IPS-NIHi7 (cell line): ENCODE data around the gene ANKRD55.
"Not testable (repeated sequence)": the region's sequence is repeated elsewhere in the genome, so short reads cannot be mapped to it uniquely, and the experiment has no call there.

Source experiments
- DNase-seq: peaks from one replicate; pipeline ENCODE4 v3.0.0; 2012; ENCODE audit warnings: mixed read lengths; ENCODE audit errors: extremely low spot score

Gene ANKRD55

DNA sequence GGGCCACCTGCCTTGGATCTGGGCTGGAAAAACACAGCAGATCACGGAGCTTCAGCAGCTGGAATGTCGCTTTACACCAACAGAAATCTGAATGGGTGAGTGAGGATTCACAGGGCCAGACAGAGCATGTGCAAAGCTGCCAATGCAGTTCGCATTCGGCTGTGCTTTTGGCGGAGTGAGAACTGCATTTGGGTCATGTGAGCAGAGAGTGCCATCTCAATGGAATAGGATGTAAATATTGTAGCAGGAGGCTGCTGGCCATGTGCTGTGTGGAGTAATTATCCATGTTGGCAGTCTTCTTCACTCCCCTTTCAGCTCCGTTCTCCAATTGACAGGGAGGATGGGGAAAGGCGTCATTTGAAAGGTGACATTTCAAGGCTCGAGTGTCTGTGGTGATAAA lies at the start of gene ANKRD55:
TSS of gene ANKRD55 (minus strand) at position 101 of the 400 bp plus-strand sequence. CDS start 417 bp downstream, outside the sequence.
- no peak for DNase-seq

DNA sequence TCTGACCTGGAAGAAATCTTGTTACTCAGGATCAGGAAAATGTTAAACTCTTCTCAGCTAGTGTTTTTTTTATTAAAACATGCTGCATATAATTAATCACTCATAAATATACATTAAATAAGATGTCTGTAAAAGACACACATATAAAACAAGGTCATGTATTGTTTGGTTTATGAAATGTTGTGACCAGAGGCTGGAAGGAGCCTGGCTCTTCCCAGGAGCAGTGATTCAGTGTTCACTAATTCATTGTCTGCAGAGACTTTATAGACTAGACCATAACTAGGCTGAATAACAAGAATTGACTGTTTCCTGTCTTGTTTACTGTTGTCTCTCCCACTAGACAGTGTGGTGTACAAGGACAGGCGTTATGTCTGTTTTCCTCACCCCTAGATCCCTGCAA lies 49.1 kb upstream of the ANKRD55 start:
- no peak for DNase-seq

DNA sequence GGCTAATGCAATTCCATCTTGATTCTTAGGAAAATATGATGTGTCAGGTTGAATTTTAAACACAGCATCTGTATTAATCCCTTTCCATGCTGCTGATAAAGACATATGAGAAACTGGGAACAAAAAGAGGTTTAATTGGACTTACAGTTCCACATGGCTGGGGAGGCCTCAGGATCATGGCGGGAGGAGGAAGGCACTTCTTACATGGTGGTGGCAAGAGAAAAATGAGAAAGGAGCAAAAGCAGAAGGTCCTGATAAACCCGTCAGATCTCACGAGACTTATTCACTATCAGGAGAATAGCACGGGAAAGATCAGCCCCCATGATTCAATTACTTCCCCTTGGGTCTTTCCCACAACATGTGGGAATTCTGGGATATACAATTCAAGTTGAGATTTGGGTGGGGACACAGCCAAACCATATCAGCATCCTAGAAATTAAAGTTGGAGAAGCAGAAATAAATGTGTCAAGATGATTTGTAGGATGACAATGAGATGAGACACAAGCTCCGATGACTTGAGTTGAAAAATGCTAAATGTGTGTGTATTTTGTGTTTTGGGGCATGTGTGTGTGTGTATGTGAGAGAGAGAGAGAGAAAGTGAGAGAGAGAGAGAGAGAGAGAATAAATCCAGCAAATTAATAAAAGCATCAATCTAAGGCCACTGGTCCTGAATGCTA lies 48.5 kb upstream of the ANKRD55 start:
- DNase-seq, result no peak

DNA sequence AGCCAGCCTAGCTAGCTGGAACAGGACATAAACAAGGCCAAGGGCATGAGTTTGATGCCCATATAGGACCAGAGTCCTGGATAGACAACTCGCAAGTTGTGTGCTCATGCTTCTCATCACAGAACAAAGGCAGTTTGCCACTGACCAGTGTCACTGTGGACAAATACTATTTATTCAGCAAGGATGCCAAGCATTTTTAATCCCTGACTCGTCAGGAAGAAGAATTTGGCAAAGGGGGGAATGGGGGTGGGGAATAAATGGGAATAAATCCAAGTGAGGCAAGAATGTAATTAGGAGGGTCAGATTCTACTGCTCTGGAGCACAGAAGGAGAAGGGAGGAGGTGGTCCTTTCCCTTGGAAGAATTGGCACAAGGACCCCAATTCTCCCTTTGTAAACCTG lies 46.8 kb upstream of the ANKRD55 start:
- DNase-seq, result no peak

DNA sequence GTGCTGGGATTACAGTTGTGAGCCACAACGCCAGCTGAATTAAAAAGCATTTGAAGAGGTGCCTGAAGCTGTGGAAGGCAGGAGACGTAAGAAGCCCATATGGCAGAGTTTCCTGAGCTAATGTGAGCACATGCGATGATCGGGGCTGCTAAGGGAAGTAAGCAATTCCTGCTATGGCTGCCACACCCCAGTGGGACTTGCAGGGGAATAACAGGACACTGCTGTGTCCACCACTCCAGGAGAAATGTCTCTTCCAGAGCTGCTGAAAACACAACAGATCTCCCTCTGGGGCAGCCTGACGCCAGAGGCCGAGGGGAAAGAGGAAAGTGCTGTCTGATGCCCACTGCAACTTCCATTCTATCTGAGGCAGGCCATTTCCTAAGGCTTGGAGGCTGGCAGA lies 46.2 kb upstream of the ANKRD55 start:
- DNase-seq, result no peak

DNA sequence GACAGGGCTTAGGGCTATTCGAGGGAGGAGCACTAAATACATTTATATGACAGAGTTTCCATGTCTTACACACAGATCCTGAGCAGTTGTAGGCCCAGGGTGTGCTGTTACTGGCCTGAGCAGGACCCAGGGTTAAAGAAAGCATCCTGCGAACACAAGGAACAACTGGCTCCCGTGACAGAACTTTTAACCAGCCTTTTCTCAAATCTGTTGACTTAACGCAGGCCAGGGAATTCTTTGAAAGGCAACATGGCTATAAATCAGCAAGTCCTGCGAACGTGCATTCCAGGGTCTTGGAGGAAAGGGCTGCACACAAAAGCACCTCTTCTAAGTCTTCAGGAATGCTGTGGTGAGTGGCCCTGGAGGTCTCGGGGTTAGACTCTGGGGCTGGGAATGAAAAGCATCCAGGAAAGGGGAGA lies 45.2 kb upstream of the ANKRD55 start:
- no peak for DNase-seq

DNA sequence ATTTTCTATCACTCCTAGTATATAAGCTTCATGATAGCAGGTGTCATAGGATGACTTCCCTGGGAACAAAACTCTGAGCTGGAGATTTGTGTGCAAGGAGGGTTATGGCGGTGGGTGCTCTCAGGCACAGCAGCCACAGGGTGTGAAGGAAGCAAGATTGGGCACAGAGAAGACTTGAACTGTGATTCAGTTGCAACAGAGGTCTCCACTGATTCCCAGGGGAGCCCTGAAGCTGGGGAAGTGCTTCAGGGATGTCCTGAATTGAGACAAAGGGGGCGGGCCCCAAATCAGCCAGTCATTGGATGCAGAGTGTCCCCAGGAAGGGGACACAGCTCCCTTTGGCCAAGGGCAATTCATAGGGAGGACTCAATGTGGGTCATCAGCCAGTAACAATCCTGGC lies 44.4 kb upstream of the ANKRD55 start:
- DNase-seq, result no peak

DNA sequence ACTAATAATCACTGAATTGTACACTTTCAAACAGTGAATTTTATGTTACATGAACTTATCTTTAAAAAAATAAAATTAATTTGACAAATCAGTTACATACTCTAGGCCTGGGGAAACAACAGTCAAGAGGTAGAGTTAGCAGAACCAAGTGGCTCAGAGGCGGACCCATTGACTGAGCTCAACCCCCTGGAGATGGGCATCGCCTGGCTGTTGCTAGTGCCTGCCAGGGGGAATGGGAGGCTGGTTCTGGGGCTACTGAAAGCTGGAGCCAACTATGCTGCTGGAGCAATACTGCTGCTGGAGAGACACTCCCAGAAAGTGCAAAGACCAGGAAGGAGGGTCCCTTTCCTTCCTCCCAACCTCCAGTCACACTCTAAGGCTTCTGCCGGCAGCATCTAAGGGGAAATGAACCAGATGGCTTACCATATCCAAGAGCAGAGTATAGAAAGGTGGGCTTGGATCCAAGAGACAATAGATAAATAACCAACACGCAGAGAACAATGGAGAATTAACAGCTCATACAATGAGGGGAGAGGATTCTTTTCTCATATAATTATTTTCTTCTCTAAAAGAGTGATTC lies 40.3 kb upstream of the ANKRD55 start:
- no peak for DNase-seq

DNA sequence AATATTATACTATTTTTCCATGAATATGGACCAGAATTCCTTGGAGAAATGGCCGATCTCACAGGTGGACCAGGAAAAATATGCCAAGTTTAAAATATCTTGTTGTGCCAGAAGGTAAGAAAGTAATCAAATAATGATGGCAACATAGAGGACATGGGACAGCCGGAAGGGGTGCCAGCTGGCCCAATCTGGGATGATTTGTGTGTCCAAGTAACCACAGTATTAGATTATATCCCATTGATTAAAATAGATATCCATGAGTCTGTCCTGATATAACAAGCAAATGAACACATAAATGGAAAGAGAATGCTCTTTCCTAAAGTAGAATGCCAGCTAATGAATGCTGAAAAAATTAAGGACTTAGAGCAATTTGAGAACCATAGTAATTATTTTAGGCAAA lies 39.6 kb upstream of the ANKRD55 start:
- DNase-seq, result no peak

DNA sequence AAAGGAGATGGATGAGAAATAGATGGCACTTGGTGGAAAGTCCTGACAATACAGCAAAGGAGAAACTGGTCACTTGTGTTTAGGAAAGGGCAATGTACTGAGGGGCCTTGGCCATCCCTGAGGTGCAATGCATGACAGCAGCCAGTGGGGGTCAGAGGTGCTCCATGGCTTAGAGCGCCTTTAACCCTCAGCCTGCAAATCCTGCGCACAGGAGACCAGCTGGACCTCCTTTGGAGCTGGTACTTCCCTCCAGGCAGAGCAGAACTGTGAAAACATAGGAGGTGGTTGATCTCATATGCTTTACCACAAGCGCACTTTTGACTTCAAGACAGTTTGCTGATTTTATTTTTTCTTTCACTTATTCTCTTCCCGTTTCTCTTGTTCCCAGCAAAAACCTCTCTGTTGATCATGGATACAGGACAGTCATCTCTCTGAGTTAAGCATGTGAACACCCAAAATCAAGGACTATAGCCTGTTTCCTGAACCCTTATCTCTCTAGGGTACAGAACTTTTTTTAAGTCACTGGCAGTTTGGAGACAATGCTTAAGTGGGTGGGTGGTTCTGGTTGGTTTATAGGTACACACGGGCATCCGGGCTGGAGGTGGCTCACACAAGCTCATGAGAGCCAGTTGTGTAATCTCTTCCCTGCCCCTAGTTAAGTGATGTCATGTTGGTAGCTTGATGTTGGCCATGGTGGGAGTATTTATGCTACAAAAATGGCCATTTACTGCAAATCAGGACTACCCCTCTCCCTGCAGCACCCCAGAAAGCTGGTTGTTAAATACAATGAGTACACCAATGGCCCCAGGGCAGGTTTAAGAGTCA lies 37.6 kb upstream of the ANKRD55 start:
- DNase-seq, result peak; percentile 85

DNA sequence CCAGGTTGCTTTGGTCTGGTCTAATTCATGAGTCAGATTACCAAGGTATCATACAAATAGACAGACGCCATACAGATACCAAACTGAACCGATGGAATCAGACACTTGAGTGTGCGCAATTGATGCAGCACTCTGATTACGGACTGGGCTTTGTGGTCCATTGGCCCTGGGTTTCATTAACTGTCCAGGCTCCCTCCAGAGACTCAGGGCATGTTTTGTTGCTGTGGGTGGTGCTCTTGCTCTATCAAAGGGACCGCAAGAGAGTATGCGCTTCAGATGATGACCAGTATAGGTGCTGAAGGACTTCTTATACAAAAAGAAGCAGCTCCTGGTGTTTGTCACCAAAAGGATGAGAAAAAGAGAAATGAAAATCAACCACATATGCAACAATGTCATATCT lies 36.9 kb upstream of the ANKRD55 start:
- DNase-seq, result no peak

DNA sequence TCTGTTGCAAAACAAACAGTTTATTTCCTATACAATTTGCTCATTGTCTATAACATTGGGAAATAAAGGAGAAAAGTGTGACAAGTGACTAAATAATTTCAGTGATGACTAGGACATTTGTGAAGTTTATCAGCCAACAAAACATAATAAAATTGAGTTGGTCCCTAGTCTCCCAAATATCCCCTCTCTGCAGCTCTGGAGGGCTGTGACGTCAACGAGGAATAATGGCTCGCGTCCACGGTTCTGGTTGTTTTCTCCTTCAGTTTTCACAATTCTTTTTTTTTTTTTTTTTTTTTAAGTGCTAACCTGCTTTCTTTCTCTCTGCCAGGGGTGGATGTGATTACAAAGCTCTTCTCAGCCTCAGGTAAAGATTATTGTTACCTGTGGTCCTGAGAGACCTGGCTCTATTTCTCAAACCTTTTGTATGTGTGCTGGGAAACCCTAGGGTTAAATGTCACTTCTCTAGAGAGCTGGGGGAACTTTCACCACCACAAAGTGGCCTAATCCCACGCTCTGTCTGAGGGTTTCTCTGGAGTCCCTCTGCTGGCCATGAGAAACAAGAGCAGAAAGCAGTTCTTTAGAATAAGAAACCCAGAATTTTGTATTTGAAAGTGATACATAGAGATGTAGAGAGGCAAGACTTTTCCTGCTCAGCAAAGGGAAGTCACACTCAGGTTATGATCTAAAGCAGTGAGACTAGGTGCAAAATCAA lies 36.2 kb upstream of the ANKRD55 start:
- DNase-seq, result peak; percentile 43

DNA sequence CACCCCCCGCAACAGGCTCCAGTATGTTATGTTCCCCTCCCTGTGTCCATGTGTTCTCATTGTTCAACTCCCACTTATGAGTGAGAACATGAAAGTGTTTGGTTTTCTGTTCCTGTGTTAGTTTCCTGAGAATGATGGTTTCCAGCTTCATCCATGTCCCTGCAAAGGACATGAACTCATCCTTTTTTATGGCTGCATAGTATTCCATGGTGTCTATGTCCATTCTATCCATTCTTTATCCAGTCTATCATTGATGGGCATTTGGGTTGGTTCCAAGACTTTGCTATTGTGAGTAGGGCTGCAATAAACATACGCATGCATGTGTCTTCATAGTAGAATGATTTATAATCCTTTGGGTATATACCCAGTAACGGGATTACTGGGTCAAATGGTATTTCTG lies 35.6 kb upstream of the ANKRD55 start:
- not testable (repeated sequence) for DNase-seq

DNA sequence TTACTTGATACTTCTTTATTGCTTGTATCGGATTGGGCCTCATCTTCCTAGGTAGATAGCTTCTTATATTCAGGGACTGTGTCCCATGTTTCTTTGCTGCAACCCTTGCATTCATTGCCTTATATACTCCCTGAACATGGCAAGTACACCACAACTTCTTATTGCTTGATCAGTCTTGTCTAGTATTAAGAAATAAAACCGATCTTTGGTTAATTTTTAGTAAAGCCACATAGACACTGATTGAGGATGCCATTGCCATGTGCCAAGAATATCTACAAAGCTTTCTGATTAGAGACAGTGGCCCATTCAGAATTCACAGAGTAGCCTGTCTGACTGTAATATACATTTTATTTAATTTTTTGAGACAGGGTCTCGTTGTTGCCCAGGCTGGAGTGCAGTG lies 34.7 kb upstream of the ANKRD55 start:
- no peak for DNase-seq

DNA sequence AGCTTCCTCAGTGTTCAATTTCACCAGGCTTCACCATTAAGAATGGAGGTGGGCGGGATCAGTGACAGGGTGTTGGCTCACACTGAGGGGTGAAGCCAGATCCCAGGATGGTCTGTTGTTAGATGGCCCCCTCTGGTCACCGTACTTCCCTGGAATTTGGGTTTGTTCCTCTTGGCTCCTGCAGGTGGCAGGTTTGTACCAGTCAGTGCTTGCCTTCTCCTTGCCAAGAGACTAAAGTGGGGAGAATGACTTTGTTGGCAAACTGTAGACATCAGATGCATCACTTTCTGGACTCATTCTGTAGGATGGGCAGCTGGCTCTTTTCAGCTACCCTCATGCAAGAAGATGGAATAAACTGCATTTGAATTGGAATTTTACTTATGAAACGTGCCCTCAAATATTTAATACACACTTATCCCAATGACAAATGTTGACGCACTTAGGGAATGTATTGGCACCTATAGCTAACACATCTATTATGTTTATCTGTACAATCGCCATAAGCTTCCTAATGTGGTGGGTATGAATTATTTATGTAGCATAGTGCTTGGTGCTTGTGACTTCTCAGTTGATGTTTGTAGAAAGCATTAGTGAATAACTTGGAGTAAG lies 31.4 kb upstream of the ANKRD55 start:
- peak; percentile 83 for DNase-seq

DNA sequence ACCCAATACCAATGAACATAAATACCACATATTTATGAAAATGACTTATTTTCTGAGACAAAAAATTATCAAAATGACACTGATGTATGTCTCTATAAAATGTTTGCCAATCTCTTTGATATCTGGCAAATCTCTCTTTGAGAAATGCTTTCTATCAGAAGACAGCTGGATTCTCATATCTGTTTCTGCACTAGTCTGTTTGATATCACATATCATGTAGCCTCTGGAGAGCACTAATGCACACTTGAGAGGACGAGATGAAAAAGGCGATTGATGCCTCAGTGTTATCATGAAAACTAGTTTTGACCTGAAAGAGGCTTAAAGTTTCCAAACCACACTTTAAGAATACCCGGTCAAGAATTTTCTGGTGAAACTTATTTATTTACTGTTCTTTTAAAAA lies 29.1 kb upstream of the ANKRD55 start:
- DNase-seq, result no peak

DNA sequence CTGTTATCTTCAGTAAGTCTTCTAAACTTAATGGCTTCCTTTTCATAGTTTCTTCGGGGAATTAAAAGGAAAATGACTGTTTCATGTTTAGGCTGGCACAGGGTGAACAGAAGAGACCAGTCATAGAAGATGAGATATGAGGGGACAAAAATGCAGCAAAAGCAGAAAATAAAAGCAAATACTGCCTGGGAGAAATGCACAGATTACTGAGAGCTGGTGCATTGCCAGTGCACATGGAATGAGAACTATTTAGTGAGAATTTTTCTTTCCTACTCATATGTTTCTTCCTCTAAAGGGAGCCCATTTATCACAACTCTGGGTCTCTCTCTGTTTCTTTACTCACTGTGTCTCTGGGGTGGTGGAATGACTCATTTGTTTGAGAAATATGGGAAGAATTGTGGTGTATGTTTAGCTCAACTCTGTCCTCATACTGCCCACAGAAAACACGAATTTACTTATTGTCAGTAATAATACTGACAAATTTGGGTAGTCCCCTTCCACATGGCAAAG lies 25.9 kb upstream of the ANKRD55 start:
- no peak for DNase-seq

DNA sequence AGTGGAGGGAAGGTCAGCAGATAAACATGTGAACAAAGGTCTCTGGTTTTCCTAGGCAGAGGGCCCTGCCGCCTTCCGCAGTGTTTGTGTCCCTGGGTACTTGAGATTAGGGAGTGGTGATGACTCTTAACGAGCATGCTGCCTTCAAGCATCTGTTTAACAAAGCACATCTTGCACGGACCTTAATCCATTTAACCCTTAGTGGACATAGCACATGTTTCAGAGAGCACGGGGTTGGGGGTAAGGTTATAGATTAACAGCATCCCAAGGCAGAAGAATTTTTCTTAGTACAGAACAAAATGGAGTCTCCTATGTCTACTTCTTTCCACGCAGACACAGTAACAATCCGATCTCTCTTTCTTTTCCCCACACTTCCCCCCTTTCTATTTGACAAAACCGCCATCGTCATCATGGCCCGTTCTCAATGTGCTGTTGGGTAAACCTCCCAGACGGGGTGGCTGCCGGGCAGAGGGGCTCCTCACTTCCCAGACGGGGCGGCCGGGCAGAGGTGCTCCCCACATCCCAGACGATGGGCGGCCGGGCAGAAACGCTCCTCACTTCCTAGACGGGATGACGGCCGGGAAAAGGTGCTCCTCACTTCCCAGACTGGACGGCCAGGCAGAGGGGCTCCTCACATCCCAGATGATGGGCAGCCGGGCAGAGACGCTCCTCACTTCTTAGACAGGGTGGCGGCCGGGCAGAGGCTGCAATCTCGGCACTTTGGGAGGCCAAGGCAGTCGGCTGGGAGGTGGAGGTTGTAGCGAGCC lies 24.8 kb upstream of the ANKRD55 start:
- not testable (repeated sequence) for DNase-seq

DNA sequence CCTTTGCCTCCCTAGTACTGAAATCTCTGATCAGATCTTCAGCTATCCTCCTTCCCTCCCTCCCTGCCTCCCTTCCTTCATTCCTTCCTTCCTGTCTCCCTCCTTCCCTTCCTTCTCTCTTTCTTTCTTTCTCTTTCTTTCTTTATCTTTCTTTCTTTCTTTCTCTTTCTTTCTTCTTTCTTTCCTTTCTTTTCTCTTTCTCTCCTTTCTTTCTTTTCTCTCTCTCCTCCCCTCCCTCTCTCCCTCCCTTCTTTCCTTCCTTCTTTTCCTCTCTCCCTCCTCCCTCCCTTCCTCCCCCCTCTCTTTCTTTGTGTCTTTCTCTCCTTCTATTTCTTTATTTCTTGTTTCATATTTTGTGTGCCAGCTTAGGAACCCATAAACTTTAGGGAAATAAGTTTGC lies 23.9 kb upstream of the ANKRD55 start:
- DNase-seq, result no peak

DNA sequence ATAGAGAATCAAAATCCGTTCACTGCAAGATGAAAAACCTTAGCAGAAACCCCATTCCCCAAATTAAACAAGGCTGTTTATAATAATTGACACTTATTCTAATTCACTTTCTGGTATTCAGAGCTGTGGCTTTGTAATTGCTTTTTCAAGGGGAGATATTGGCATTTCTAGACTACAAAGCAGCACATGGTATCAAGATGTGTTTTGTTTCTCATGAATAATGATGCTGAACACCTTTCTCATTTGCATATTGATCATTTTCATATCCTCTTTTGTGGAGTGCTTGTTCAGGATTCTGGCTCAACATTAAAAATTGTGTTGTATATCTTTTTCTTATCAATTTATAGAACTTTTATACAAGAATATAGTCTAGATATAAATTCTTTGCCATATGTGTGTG lies 22.4 kb upstream of the ANKRD55 start:
- DNase-seq, result no peak

DNA sequence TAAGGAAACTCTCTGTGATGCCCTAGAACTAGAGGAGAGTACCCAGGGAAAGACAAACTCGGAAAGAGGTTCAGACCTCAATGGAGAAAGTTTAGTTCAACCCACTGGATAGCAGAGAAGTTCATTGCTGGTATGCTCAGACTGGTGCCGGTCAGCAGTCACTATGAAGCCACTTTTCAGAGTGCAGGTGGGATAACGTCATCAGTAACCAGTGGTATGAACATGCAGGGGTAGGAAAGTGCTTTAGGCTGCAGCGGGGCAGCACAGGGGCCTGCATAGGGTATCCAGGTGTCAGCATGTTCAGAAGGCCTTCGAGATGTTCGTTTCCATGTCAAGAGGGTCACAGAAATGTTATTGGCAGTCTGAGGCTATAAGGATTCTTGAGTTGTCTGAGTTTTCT lies 20.8 kb upstream of the ANKRD55 start:
- DNase-seq, result no peak
